Progenitor cell of endocrine pancreas (in vitro differentiated cells): ENCODE data around the gene ULK4. TPM values are rescaled to one million over a fixed set of nuclear protein-coding genes. Genes with fewer than 3 reads are reported as not detected.

Experiments
- DNase-seq: peaks from one replicate; pipeline ENCODE4 v3.0.0; 2021; ENCODE audit warnings: low spot score; ENCODE audit not compliant: unreplicated experiment
- H3K27ac Mint-ChIP-seq: 2 replicates; pipeline ENCODE4 v1.8.0; 2021; ENCODE audit warnings: mild to moderate bottlenecking, moderate library complexity, mixed read lengths
- H3K27me3 Mint-ChIP-seq: 2 replicates; pipeline ENCODE4 v1.8.0; 2021; ENCODE audit warnings: mixed read lengths
- H3K36me3 Mint-ChIP-seq: 2 replicates; pipeline ENCODE4 v1.8.0; 2022; ENCODE audit warnings: mixed read lengths; ENCODE audit not compliant: insufficient read depth
- H3K4me1 Mint-ChIP-seq: 2 replicates; pipeline ENCODE4 v1.8.0; 2021; ENCODE audit warnings: low read depth, mixed read lengths
- H3K4me3 Mint-ChIP-seq: 2 replicates; pipeline ENCODE4 v1.8.0; 2021; ENCODE audit warnings: low read depth, mild to moderate bottlenecking, moderate library complexity, mixed read lengths
- H3K9me3 Mint-ChIP-seq: 2 replicates; pipeline ENCODE4 v1.8.0; 2021; ENCODE audit warnings: low read depth, mixed read lengths
- CTCF ChIP-seq: fragments of 200-600 bp; sonication (generic); IDR thresholded peaks from one replicate; pipeline ENCODE4 v1.5.0; 2021; ENCODE audit warnings: antibody characterized with exemption, mild to moderate bottlenecking; ENCODE audit not compliant: unreplicated experiment
- total RNA-seq: library from RNA; stranded (reverse); gene quantifications from 2 replicates; pipeline ENCODE4 v1.2.1, GENCODE V29; 2021

The ULK4 gene
- total RNA-seq, 1 donor from 2014 or later = 14.2 TPM

- H3K4me3 Mint-ChIP-seq = no peak overlapping the region
- peaks cover 5% of the 10 kb centered on the region for H3K4me1 Mint-ChIP-seq
- no peak overlapping the region for H3K27ac Mint-ChIP-seq
- DNase-seq = no peak
- no peaks in the 10 kb centered on the region for H3K27me3 Mint-ChIP-seq
- no peak for TF ChIP-seq CTCF
- no peaks in the 10 kb centered on the region for H3K9me3 Mint-ChIP-seq
- no peaks in the 10 kb centered on the region for H3K36me3 Mint-ChIP-seq
Measured at GRCh38 chr3:41331041-41331440, 630.9 kb downstream of the ULK4 start.

GRCh38 chr3:41330465-41330864, 631.4 kb downstream of the ULK4 start:
- Mint-ChIP-seq H3K27me3 (no peaks in the 10 kb centered on the region), H3K36me3 (no peaks in the 10 kb centered on the region), H3K4me1 (peaks cover 5% of the 10 kb centered on the region), H3K4me3 (no peak overlapping the region), H3K27ac (no peak overlapping the region), H3K9me3 (no peaks in the 10 kb centered on the region)
- TF ChIP-seq CTCF = no peak
- no peak for DNase-seq

- TF ChIP-seq CTCF = no peak
- H3K4me1 Mint-ChIP-seq = peaks cover 5% of the 10 kb centered on the region
- no peak overlapping the region for H3K27ac Mint-ChIP-seq
- H3K4me3 Mint-ChIP-seq = no peak overlapping the region
- H3K36me3 Mint-ChIP-seq = no peaks in the 10 kb centered on the region
- no peaks in the 10 kb centered on the region for H3K9me3 Mint-ChIP-seq
- DNase-seq = no peak
- no peaks in the 10 kb centered on the region for H3K27me3 Mint-ChIP-seq
Measured at GRCh38 chr3:41329881-41330280, 632.0 kb downstream of the ULK4 start.

- H3K9me3 Mint-ChIP-seq = no peaks in the 10 kb centered on the region
- H3K4me3 Mint-ChIP-seq = no peak overlapping the region
- no peak for DNase-seq
- no peak overlapping the region for H3K27ac Mint-ChIP-seq
- no peaks in the 10 kb centered on the region for H3K36me3 Mint-ChIP-seq
- TF ChIP-seq CTCF = no peak
- H3K4me1 Mint-ChIP-seq = peaks cover 13% of the 10 kb centered on the region
- no peaks in the 10 kb centered on the region for H3K27me3 Mint-ChIP-seq
Measured at GRCh38 chr3:41328926-41329325, 633.0 kb downstream of the ULK4 start.

GRCh38 chr3:41327718-41328117, 634.2 kb downstream of the ULK4 start:
- no peaks in the 10 kb centered on the region for H3K27me3 Mint-ChIP-seq
- no peak overlapping the region for H3K4me3 Mint-ChIP-seq
- no peak overlapping the region for H3K27ac Mint-ChIP-seq
- no peaks in the 10 kb centered on the region for H3K9me3 Mint-ChIP-seq
- no peaks in the 10 kb centered on the region for H3K36me3 Mint-ChIP-seq
- no peak for TF ChIP-seq CTCF
- peaks cover 16% of the 10 kb centered on the region for H3K4me1 Mint-ChIP-seq
- no peak for DNase-seq
